ENCODE results near the gene ARHGAP21. TPM values are rescaled to one million over a fixed set of nuclear protein-coding genes. Genes with fewer than 3 reads are reported as not detected.
"Not testable (repeated sequence)": the region's sequence is repeated elsewhere in the genome, so short reads cannot be mapped to it uniquely, and the experiment has no call there.

Gene ARHGAP21
- total RNA-seq, 1 donor from 2014 or later, result 79.2 TPM

GRCh38 chr10:24683554-24683953, 40.1 kb downstream of the ARHGAP21 start:
- DNase-seq, result no peak

GRCh38 chr10:24681572-24682088, 42.1 kb downstream of the ARHGAP21 start:
- no peak for DNase-seq

- no peak for DNase-seq
Measured at GRCh38 chr10:24680647-24681524, 42.8 kb downstream of the ARHGAP21 start.

- no peak for DNase-seq
Measured at GRCh38 chr10:24678757-24679156, 44.9 kb downstream of the ARHGAP21 start.

GRCh38 chr10:24674892-24675632, 48.6 kb downstream of the ARHGAP21 start:
- no peak for DNase-seq

GRCh38 chr10:24670964-24671670, 52.6 kb downstream of the ARHGAP21 start:
- no peak for DNase-seq

GRCh38 chr10:24669285-24669852, 54.3 kb downstream of the ARHGAP21 start:
- no peak for DNase-seq

- no peak for DNase-seq
Measured at GRCh38 chr10:24668247-24668646, 55.4 kb downstream of the ARHGAP21 start.

GRCh38 chr10:24664991-24665390, 58.7 kb downstream of the ARHGAP21 start:
- no peak for DNase-seq

GRCh38 chr10:24661376-24661775, 62.3 kb downstream of the ARHGAP21 start:
- no peak for DNase-seq

GRCh38 chr10:24658319-24658718, 65.4 kb downstream of the ARHGAP21 start:
- DNase-seq, result not testable (repeated sequence)

GRCh38 chr10:24656326-24656725, 67.4 kb downstream of the ARHGAP21 start:
- DNase-seq, result not testable (repeated sequence)

GRCh38 chr10:24652381-24652957, 71.2 kb downstream of the ARHGAP21 start:
- DNase-seq, result no peak

- no peak for DNase-seq
Measured at GRCh38 chr10:24651923-24652322, 71.8 kb downstream of the ARHGAP21 start.

- DNase-seq, result no peak
Measured at GRCh38 chr10:24650669-24651391, 72.9 kb downstream of the ARHGAP21 start.

GRCh38 chr10:24645784-24646183, 77.9 kb downstream of the ARHGAP21 start:
- no peak for DNase-seq

GRCh38 chr10:24645022-24645421, 78.7 kb downstream of the ARHGAP21 start:
- DNase-seq, result no peak

- no peak for DNase-seq
Measured at GRCh38 chr10:24643679-24644209, 79.9 kb downstream of the ARHGAP21 start.

GRCh38 chr10:24642921-24643678, 80.6 kb downstream of the ARHGAP21 start:
- peak; percentile 76 for DNase-seq

- no peak for DNase-seq
Measured at GRCh38 chr10:24639124-24639523, 84.6 kb downstream of the ARHGAP21 start.
